ENCODE measurements around the gene GJA3.

Gene GJA3

GRCh38 chr13:20124303-20124702 lies 36.5 kb downstream of the GJA3 start:
- Histone ChIP-seq H3K9ac (ENCODE audit: low read length) (no peak overlapping the region), H3K79me2 (ENCODE audit: insufficient read depth, low read length) (no peaks in the 10 kb centered on the region), H2AFZ (ENCODE audit: low read length) (no peak overlapping the region), H3K9me3 (ENCODE audit: low read length) (no peaks in the 10 kb centered on the region), H3K4me1 (ENCODE audit: insufficient read depth, low read length, severe bottlenecking) (peaks cover 34% of the 10 kb centered on the region), H3F3A (ENCODE audit: insufficient read depth, low read length) (no peaks in the 10 kb centered on the region), H3K27ac (ENCODE audit: low read depth, low read length, poor library complexity, severe bottlenecking) (no peak overlapping the region), H4K20me1 (ENCODE audit: insufficient read depth, low read length) (no peaks in the 10 kb centered on the region), H3K9me2 (ENCODE audit: low read depth, low read length) (no peaks in the 10 kb centered on the region), H3K27me3 (ENCODE audit: insufficient read depth, low read length) (peaks cover 9% of the 10 kb centered on the region; the same call in 1 of the 2 replicates), H3K4me2 (ENCODE audit: low read length) (no peak overlapping the region), H3K4me3 (ENCODE audit: low read depth, low read length, poor library complexity, severe bottlenecking) (no peak overlapping the region), H3K36me3 (ENCODE audit: insufficient read depth, low read length) (no peaks in the 10 kb centered on the region)
- TF ChIP-seq EZH2 (IDR thresholded peaks at IDR 0.05; ENCODE audit: borderline replicate concordance, low read length) (no peak), CTCF (IDR thresholded peaks at IDR 0.05; ENCODE audit: low read length) (no peak)

GRCh38 chr13:20121159-20121525 lies 39.7 kb downstream of the GJA3 start:
- Histone ChIP-seq H3K27me3 (ENCODE audit: insufficient read depth, low read length) (peaks cover 5% of the 10 kb centered on the region; the same call in 1 of the 2 replicates), H3K79me2 (ENCODE audit: insufficient read depth, low read length) (no peaks in the 10 kb centered on the region), H3K36me3 (ENCODE audit: insufficient read depth, low read length) (no peaks in the 10 kb centered on the region), H3K9me2 (ENCODE audit: low read depth, low read length) (no peaks in the 10 kb centered on the region), H2AFZ (ENCODE audit: low read length) (no peak overlapping the region), H3K9me3 (ENCODE audit: low read length) (no peaks in the 10 kb centered on the region), H3F3A (ENCODE audit: insufficient read depth, low read length) (no peaks in the 10 kb centered on the region), H3K4me1 (ENCODE audit: insufficient read depth, low read length, severe bottlenecking) (peaks cover 31% of the 10 kb centered on the region), H3K4me3 (ENCODE audit: low read depth, low read length, poor library complexity, severe bottlenecking) (peak overlapping the region; percentile 54), H3K27ac (ENCODE audit: low read depth, low read length, poor library complexity, severe bottlenecking) (no peak overlapping the region), H3K4me2 (ENCODE audit: low read length) (peak overlapping the region; percentile 52), H4K20me1 (ENCODE audit: insufficient read depth, low read length) (no peaks in the 10 kb centered on the region), H3K9ac (ENCODE audit: low read length) (peak overlapping the region; percentile 20; the same call in 1 of the 2 replicates)
- TF ChIP-seq CTCF (IDR thresholded peaks at IDR 0.05; ENCODE audit: low read length) = no peak
- TF ChIP-seq EZH2 (IDR thresholded peaks at IDR 0.05; ENCODE audit: borderline replicate concordance, low read length) = no peak

DNA sequence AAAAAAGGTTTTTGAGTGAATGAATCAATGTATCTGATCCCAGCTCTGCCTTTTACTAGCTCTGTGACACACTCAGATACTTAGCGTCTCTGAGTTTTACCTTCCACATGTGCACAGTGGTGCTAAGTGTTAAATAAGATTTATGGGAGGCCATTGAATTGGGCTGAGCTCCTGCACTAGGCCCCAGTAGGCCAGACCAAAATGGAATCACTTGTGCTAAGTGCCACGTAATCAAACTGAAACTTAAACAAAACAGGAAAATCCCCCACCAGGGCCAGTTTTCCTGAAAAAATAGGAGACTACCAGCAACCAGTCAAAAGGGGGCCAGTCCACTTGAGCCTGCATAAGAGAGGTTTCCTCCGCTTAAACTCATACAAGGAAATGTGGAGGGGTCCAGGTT lies 40.9 kb downstream of the GJA3 start:
- no peak overlapping the region for H3K9ac ChIP-seq (ENCODE audit: low read length)
- peaks cover 31% of the 10 kb centered on the region for H3K4me1 ChIP-seq (ENCODE audit: insufficient read depth, low read length, severe bottlenecking)
- TF ChIP-seq CTCF (IDR thresholded peaks at IDR 0.05; ENCODE audit: low read length) = no peak
- no peak for TF ChIP-seq EZH2 (IDR thresholded peaks at IDR 0.05; ENCODE audit: borderline replicate concordance, low read length)
- no peak overlapping the region for H2AFZ ChIP-seq (ENCODE audit: low read length)
- no peaks in the 10 kb centered on the region for H3K9me3 ChIP-seq (ENCODE audit: low read length)
- no peaks in the 10 kb centered on the region for H3K36me3 ChIP-seq (ENCODE audit: insufficient read depth, low read length)
- no peaks in the 10 kb centered on the region for H3F3A ChIP-seq (ENCODE audit: insufficient read depth, low read length)
- no peaks in the 10 kb centered on the region for H3K79me2 ChIP-seq (ENCODE audit: insufficient read depth, low read length)
- H3K27me3 ChIP-seq (ENCODE audit: insufficient read depth, low read length) = peaks cover 5% of the 10 kb centered on the region; the same call in 1 of the 2 replicates
- peak overlapping the region; percentile 4 for H3K27ac ChIP-seq (ENCODE audit: low read depth, low read length, poor library complexity, severe bottlenecking)
- H3K9me2 ChIP-seq (ENCODE audit: low read depth, low read length) = no peaks in the 10 kb centered on the region
- no peaks in the 10 kb centered on the region for H4K20me1 ChIP-seq (ENCODE audit: insufficient read depth, low read length)
- peak overlapping the region; percentile 52 for H3K4me2 ChIP-seq (ENCODE audit: low read length)
- peak overlapping the region; percentile 54 for H3K4me3 ChIP-seq (ENCODE audit: low read depth, low read length, poor library complexity, severe bottlenecking)

Data from OCI-LY1 (cell line).